Large intestine (tissue), 3 donors: ENCODE data around the gene HOXC11. TPM values are rescaled to one million over a fixed set of nuclear protein-coding genes. Genes with fewer than 3 reads are reported as not detected.

ENCODE experiments used
- DNase-seq, 2 donors: peaks; one replicate each; pipeline versions ENCODE4 v3.0.0 to v3.0.0-alpha.2; 2013
- H3K27ac ChIP-seq: one replicate; pipeline ENCODE4 v1.5.1; 2013; ENCODE audit warnings: low read length
- H3K27me3 ChIP-seq: 2 replicates; pipeline ENCODE4 v1.6.1; 2013; ENCODE audit warnings: low read length; ENCODE audit not compliant: control insufficient read depth, insufficient read depth
- H3K36me3 ChIP-seq: 2 replicates; pipeline ENCODE4 v1.6.1; 2013; ENCODE audit warnings: low read length; ENCODE audit not compliant: control insufficient read depth, insufficient read depth
- H3K4me1 ChIP-seq: one replicate; pipeline ENCODE4 v1.6.1; 2013; ENCODE audit warnings: low read length; ENCODE audit not compliant: control insufficient read depth, insufficient read depth
- H3K4me3 ChIP-seq: one replicate; pipeline ENCODE4 v1.5.1; 2013; ENCODE audit warnings: low read length
- H3K9me3 ChIP-seq: one replicate; pipeline ENCODE4 v1.6.1; 2013; ENCODE audit warnings: mild to moderate bottlenecking, low read depth, low read length, moderate library complexity; ENCODE audit not compliant: control insufficient read depth
- WGBS: methylation state at CpG from one replicate; pipeline ENCODE4 v1.1.5; 2013; ENCODE audit warnings: low lambda C conversion rate; ENCODE audit not compliant: insufficient coverage; 5-methylcytosine and 5-hydroxymethylcytosine counted together
- polyA plus RNA-seq: library from polyadenylated mRNA; unstranded; fragments of 120-200 nt; gene quantifications from one replicate; pipeline ENCODE4 v1.2.1, GENCODE V29; 2013

HOXC11 gene
- polyA plus RNA-seq, 1 donor = 0.18 TPM

GRCh38 chr12:53952871-53953734 lies 19.8 kb upstream of the HOXC11 start:
- no peaks in the 10 kb centered on the region for H3K36me3 ChIP-seq
- no peak overlapping the region for H3K27ac ChIP-seq
- 11% methylated on average over 8 of the region's 38 CpGs for WGBS
- peaks cover 20% of the 10 kb centered on the region for H3K9me3 ChIP-seq
- H3K27me3 ChIP-seq = peaks cover 99% of the 10 kb centered on the region
- no peaks in the 10 kb centered on the region for H3K4me1 ChIP-seq
- DNase-seq = no peak
- H3K4me3 ChIP-seq = no peak overlapping the region

DNA sequence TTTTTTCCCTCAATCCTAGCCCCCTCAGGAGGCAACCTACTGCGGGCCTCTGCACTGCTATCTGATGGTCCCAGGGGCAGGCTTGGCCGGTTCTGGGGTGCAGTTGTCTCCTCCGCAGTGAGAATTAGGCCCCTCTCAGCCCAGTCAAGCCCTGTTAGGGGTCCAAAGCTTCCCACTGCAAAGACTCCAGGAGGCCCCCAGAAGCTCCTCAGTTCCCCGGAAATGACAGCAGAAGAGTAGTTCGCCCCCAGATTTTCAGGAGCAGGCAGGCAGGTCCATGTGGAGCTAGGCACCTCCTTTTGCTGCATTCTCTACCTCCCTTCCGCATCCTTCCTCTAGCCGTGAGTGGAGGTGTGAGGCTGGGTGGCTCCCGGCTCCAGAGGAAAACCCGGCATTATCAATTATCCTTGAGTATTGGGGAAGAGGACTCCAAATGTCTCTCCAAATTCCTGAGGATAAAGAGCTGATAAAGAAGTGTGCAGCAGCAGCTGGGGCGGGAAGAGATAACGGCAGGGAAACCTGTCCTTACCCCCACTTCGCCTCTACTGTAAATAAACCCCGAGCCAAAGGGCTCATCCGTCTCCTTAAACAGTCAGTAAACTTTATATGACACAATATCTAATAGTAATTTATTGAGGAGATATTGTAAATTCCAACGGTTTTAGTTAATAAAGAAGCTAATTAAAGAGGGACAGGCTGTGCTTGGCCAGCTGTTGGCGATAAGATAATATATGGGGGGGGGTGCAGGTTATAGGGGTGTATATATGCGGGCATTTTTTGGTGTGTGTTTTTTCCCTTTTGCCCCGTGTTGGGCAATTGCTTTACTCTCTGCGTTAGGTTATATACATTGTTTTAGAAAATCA lies 18.9 kb upstream of the HOXC11 start:
- H3K4me1 ChIP-seq = no peaks in the 10 kb centered on the region
- H3K9me3 ChIP-seq = peaks cover 20% of the 10 kb centered on the region
- H3K27me3 ChIP-seq = peaks cover 99% of the 10 kb centered on the region
- WGBS = 0% methylated on average over 4 of the region's 19 CpGs
- H3K4me3 ChIP-seq = no peak overlapping the region
- no peak for DNase-seq
- H3K27ac ChIP-seq = no peak overlapping the region
- no peaks in the 10 kb centered on the region for H3K36me3 ChIP-seq

DNA sequence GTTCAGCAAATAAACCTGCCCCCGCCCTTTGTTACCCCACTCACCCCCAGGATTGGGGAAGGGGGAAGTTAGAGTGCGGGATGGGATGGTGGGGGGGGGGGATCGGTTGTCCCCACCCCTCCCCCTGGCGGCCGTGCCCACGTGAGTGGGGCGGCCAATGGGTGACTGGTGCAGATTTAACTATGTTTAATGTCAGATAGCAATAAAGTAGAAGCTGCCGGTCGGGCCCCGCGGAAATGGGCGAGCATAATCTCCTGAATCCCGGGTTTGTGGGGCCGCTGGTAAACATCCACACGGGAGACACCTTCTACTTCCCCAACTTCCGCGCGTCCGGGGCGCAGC lies 18.3 kb upstream of the HOXC11 start, which contains the start of gene HOXC12:
TSS of gene HOXC12 (plus strand) at position 210 of the 342 bp plus-strand sequence. CDS start at position 237, 27 bp downstream.
- Histone ChIP-seq H3K36me3 (no peaks in the 10 kb centered on the region), H3K27me3 (peaks cover 99% of the 10 kb centered on the region), H3K4me3 (no peak within 1 kb of the TSS), H3K9me3 (peaks cover 20% of the 10 kb centered on the region), H3K4me1 (no peaks in the 10 kb centered on the region), H3K27ac (no peak within 1 kb of the TSS)
- no peak for DNase-seq
- WGBS = no CpG with 5 or more reads among the region's 20 CpGs

DNA sequence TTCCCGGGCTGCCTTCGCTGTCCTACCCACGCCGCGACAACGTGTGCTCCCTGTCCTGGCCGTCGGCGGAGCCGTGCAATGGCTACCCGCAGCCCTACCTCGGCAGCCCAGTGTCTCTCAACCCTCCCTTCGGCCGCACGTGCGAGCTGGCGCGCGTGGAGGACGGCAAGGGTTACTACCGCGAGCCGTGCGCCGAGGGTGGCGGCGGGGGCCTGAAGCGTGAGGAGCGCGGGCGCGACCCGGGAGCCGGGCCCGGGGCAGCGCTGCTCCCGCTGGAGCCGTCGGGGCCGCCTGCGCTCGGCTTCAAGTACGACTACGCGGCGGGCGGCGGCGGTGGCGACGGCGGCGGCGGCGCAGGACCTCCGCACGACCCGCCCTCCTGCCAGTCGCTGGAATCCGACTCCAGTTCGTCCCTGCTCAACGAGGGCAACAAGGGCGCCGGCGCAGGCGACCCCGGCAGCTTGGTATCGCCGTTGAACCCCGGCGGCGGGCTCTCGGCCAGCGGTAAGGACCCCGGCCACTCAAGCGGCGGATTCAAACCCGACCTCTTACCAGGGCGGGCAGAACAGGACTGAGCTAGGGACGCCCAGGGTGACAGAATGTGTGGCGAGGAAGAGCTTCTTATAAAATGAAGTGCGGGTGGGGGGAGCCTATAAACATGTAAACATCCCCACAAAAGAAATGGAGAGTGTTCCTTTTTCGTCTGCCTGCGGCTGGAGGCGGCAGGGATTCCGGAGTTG lies 17.7 kb upstream of the HOXC11 start:
- no peak for DNase-seq
- no peaks in the 10 kb centered on the region for H3K4me1 ChIP-seq
- WGBS = no CpG with 5 or more reads among the region's 86 CpGs

GRCh38 chr12:53955776-53956250 lies 17.1 kb upstream of the HOXC11 start:
- no peaks in the 10 kb centered on the region for H3K36me3 ChIP-seq
- H3K9me3 ChIP-seq = peaks cover 18% of the 10 kb centered on the region
- no peak overlapping the region for H3K27ac ChIP-seq
- no peak for DNase-seq
- H3K4me3 ChIP-seq = no peak overlapping the region
- H3K4me1 ChIP-seq = no peaks in the 10 kb centered on the region
- WGBS = 4% methylated on average over 5 of the region's 10 CpGs
- peaks cover 99% of the 10 kb centered on the region for H3K27me3 ChIP-seq

More for the DNA sequence above, 17.7 kb upstream of the HOXC11 start:
- H3K4me3 ChIP-seq = no peak overlapping the region
- no peaks in the 10 kb centered on the region for H3K36me3 ChIP-seq
- peaks cover 99% of the 10 kb centered on the region for H3K27me3 ChIP-seq
- peaks cover 16% of the 10 kb centered on the region for H3K9me3 ChIP-seq
- no peak overlapping the region for H3K27ac ChIP-seq

- DNase-seq = no peak
- H3K4me1 ChIP-seq = no peaks in the 10 kb centered on the region
- WGBS = no CpG with 5 or more reads among the region's 25 CpGs
- no peak overlapping the region for H3K4me3 ChIP-seq
- H3K36me3 ChIP-seq = no peaks in the 10 kb centered on the region
- no peak overlapping the region for H3K27ac ChIP-seq
- peaks cover 24% of the 10 kb centered on the region for H3K9me3 ChIP-seq
- H3K27me3 ChIP-seq = peaks cover 99% of the 10 kb centered on the region
These were observed 16.6 kb upstream of the HOXC11 start for GRCh38 chr12:53956251-53956887.

GRCh38 chr12:53956914-53957536 lies 15.9 kb upstream of the HOXC11 start:
- H3K27me3 ChIP-seq = peaks cover 99% of the 10 kb centered on the region
- H3K27ac ChIP-seq = no peak overlapping the region
- H3K4me1 ChIP-seq = no peaks in the 10 kb centered on the region
- no peak for DNase-seq
- peaks cover 25% of the 10 kb centered on the region for H3K9me3 ChIP-seq
- WGBS = no CpG with 5 or more reads among the region's 11 CpGs
- H3K36me3 ChIP-seq = no peaks in the 10 kb centered on the region
- no peak overlapping the region for H3K4me3 ChIP-seq

DNA sequence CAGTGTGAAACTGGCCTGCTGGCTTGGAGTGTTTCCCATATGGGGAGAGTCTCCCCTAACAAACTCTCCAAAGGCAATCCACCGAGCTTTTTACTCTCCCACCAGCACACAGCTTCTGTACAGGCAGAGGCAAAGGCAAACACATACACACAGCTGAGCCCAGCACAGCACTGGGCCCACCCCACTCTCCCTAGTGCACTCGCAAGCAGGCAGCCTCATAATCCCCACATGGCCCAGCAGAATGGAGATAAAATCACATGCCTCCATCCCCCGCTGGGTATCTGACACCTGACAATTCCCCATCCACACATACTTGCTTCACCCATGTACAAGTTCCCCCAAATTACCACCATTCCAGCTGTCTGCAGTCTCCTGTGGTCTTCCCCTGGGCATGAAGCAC lies 14.8 kb upstream of the HOXC11 start:
- H3K27ac ChIP-seq = no peak overlapping the region
- no peak overlapping the region for H3K4me3 ChIP-seq
- H3K36me3 ChIP-seq = no peaks in the 10 kb centered on the region
- H3K9me3 ChIP-seq = peaks cover 19% of the 10 kb centered on the region
- no CpG with 5 or more reads among the region's 3 CpGs for WGBS
- no peak for DNase-seq
- peaks cover 99% of the 10 kb centered on the region for H3K27me3 ChIP-seq
- peaks cover 2% of the 10 kb centered on the region for H3K4me1 ChIP-seq

DNA sequence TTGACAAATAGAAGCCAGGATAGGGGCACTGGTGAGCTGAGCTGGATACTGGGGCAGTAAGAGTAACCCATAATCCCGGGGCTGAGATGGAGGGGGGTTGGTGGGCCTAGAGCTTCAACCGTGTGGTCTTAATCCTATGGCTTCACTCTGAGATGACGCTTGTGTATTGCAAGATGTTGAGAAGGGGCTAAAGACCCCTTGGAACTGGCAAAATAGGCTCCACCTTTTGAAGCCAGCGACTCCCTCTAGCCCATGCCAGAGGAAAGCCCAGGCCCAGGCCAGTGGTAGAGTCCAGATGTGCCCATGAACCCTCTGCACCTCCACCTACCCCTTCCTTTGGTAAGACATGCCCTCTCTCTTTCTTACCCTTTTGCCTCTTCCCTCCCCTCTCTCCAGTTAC lies 13.6 kb upstream of the HOXC11 start:
- no CpG with 5 or more reads among the region's 4 CpGs for WGBS
- no peak for DNase-seq
- Histone ChIP-seq H3K36me3 (no peaks in the 10 kb centered on the region), H3K27ac (no peak overlapping the region), H3K27me3 (peaks cover 99% of the 10 kb centered on the region), H3K4me1 (peaks cover 7% of the 10 kb centered on the region), H3K4me3 (no peak overlapping the region), H3K9me3 (peaks cover 23% of the 10 kb centered on the region)
